Activated CD4-positive, CD25-positive, alpha-beta regulatory T cell treated with anti-CD3 and anti-CD28 coated beads, Interleukin-2, amount 50 U/mL, for 24 hours (primary cell): ENCODE data around the gene NDRG4.

Experiments
- ATAC-seq, 2 donors: fragments of 150-1000 bp; cut with Tn5 transposase; one replicate each; pipeline ENCODE4 v1.10.0; 2021; ENCODE audit warnings: mild to moderate bottlenecking in 1 of 2, moderate library complexity in 1 of 2

The NDRG4 gene

DNA sequence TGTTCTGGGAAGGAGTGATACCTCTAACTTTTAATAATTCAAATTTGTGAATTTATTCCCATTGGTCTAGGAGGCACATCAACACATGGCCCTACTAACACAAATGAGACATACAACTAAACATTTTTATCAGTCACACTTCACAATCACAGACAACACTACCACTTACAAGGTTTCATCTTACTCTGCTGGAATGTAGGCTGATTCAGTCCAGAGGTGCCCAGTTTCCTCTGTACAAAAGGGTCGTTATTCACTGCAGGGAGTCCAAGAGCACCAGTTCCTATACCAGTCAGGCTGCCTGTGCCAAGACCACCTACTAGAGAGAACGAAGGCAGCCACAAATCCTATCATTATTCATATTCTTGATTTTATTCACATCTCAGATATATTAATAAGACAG is 56.7 kb downstream of the NDRG4 start:
- ATAC-seq = no peak
